ACC112 (cell line): ENCODE results near the gene KPNA6.
"Not testable (repeated sequence)": the region's sequence is repeated elsewhere in the genome, so short reads cannot be mapped to it uniquely, and the experiment has no call there.

Source experiments
- H2AFZ ChIP-seq: fragments of 200-600 bp; sonication (generic); one replicate; pipeline ENCODE4 v1.6.0; 2017; ENCODE audit warnings: antibody characterized with exemption, low read length; ENCODE audit not compliant: unreplicated experiment
- H3K27ac ChIP-seq: fragments of 200-600 bp; sonication (generic); 2 replicates; pipeline ENCODE4 v1.5.1; 2014; ENCODE audit warnings: low read depth, mild to moderate bottlenecking, antibody characterized with exemption, low read length, moderate library complexity
- H3K27me3 ChIP-seq: fragments of 200-600 bp; sonication (generic); 2 replicates; pipeline ENCODE4 v1.6.1; 2014; ENCODE audit warnings: mild to moderate bottlenecking, antibody characterized with exemption, low read length, moderate library complexity, mixed read lengths; ENCODE audit not compliant: insufficient read depth
- H3K36me3 ChIP-seq: fragments of 200-600 bp; sonication (generic); 2 replicates; pipeline ENCODE4 v1.6.1; 2016; ENCODE audit warnings: mild to moderate bottlenecking, antibody characterized with exemption, low read length, moderate library complexity, mixed read lengths; ENCODE audit not compliant: insufficient read depth
- H3K4me1 ChIP-seq: fragments of 200-600 bp; sonication (generic); one replicate; pipeline ENCODE4 v1.6.1; 2016; ENCODE audit warnings: low read length, mixed read lengths; ENCODE audit not compliant: insufficient read depth, unreplicated experiment, control insufficient read depth
- H3K4me3 ChIP-seq: fragments of 200-600 bp; sonication (generic); 2 replicates; pipeline ENCODE4 v1.5.1; 2014; ENCODE audit warnings: mild to moderate bottlenecking, low read depth, low read length
- H3K79me2 ChIP-seq: fragments of 200-600 bp; sonication (generic); one replicate; pipeline ENCODE4 v1.6.0; 2016; ENCODE audit warnings: low read length; ENCODE audit not compliant: control insufficient read depth, unreplicated experiment, insufficient read depth

Gene KPNA6

DNA sequence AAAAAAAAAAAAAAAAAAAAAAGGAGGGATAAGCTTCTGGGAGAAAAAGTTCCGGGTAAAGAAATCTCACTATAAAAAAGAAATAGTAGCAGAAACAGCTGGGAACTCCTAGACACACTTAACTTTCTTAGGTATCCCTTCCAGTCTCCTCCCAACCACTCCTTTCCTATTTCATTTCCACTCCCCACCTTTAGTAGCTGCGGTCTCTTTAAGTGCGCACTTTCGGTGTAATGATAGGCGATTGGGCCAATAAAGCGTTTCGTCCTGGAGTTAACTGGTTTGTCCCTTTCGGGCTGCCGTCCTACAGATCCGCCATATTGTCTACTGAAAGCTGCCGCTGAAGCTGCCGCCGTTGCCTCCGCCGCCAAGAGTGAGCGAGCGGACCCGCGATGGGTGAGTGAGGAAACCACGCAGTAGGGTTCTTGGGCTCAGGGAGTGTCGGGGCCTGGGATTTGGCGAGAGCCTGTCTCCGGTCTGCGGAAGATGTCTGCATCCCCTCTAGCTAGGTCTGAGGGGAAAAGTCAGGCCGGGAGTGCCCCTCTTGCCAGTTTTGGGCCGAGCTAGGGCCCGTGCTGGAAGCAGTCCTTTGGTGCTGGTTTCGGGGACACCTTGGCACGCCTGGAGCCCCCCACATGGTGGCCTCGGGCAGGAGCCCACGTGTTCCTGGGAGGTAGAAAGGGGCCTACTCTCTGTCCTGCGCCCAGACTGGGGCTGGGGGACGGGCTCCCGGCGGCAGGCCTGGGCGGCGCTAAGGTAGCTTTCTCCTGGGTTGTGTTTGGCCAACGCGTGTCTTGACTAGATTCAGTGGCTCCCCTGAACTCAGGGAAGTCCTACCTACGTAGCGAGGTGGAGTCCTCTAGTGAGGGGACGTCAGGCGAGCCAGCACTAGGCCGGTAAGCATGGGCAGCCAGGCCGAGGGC, at the start of gene KPNA6:
Gene KPNA6, plus strand, starts transcription at position 315 of the 920 bp plus-strand sequence. Its CDS starts 75 bp downstream, at position 390.
- Histone ChIP-seq H2AFZ (peak within 1 kb of the TSS; percentile 89), H3K4me1 (no peaks in the 10 kb centered on the region), H3K27ac (peak within 1 kb of the TSS; percentile 84), H3K79me2 (peaks cover 52% of the 10 kb centered on the region), H3K27me3 (no peaks in the 10 kb centered on the region), H3K36me3 (no peaks in the 10 kb centered on the region), H3K4me3 (peak within 1 kb of the TSS; percentile 100)

DNA sequence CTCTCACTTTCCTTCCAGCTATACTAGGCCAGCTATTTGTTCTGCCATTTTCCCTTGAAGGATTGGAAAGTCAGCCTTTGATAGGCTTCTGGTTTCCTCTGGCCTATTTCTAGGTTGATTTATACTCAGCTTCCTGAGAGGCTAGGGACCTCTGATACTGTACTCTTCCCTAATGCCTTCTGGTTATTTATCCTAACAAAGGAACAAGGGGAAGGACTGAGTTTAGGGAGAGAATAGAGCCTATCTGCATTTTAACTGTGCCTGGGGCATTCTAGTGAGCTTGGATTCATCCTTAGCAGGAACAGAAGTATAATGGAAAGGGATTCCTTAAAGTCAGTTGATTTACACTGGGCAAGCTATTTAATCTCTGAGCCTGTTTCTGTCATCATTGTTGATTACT, 46.9 kb upstream of the KPNA6 start:
- peaks cover 32% of the 10 kb centered on the region for H3K36me3 ChIP-seq
- peaks cover 3% of the 10 kb centered on the region for H3K79me2 ChIP-seq
- H2AFZ ChIP-seq, result no peak overlapping the region
- H3K27me3 ChIP-seq, result no peaks in the 10 kb centered on the region
- H3K4me3 ChIP-seq, result no peak overlapping the region
- H3K4me1 ChIP-seq, result peaks cover 26% of the 10 kb centered on the region
- peak overlapping the region; percentile 24 for H3K27ac ChIP-seq

DNA sequence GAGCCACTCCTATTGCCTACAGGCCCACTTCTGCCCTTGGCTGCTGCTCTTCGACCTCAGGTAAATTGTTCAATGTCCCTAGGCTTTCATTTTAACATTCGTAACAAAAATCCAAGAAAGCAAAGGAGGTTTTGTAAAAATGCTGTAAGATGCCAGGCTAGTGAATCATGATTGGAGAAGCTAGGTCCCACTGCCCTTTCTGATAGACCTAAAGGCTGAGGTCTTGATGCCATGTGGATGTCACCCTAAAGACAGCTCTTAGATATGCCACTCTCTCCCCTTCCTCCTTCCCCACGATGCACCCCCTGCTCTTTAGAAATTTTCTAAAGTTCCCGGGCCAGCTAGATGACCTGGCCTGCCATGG, 45.0 kb upstream of the KPNA6 start:
- Histone ChIP-seq H3K4me3 (no peak overlapping the region), H3K4me1 (peaks cover 32% of the 10 kb centered on the region), H2AFZ (no peak overlapping the region), H3K36me3 (peaks cover 23% of the 10 kb centered on the region; the same call in 1 of the 2 replicates), H3K27ac (peak overlapping the region; percentile 64), H3K27me3 (no peaks in the 10 kb centered on the region), H3K79me2 (no peaks in the 10 kb centered on the region)

DNA sequence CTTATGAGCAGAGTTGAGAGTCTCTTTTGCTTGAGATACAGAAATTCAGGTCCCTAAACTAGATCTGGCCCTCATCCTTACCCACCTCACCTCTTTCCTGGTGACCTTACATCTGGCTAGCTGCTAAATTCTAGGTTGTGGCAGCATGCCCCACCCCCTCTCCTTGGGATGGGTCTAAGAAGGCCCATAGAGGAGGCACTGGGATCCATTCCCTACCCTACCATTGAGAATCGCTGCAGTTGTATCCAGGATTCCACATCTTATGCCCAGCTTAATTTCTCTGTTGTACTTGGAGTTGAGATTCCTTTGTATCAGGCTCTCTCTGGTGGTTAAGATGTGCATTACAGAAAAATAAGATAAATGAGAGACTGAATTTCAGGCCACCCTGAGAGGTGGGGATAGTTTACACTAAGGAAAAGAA, 44.6 kb upstream of the KPNA6 start:
- H3K27ac ChIP-seq, result peak overlapping the region; percentile 64
- no peaks in the 10 kb centered on the region for H3K79me2 ChIP-seq
- H2AFZ ChIP-seq, result no peak overlapping the region
- no peaks in the 10 kb centered on the region for H3K27me3 ChIP-seq
- no peak overlapping the region for H3K4me3 ChIP-seq
- peaks cover 21% of the 10 kb centered on the region; the same call in 1 of the 2 replicates for H3K36me3 ChIP-seq
- H3K4me1 ChIP-seq, result peaks cover 36% of the 10 kb centered on the region

DNA sequence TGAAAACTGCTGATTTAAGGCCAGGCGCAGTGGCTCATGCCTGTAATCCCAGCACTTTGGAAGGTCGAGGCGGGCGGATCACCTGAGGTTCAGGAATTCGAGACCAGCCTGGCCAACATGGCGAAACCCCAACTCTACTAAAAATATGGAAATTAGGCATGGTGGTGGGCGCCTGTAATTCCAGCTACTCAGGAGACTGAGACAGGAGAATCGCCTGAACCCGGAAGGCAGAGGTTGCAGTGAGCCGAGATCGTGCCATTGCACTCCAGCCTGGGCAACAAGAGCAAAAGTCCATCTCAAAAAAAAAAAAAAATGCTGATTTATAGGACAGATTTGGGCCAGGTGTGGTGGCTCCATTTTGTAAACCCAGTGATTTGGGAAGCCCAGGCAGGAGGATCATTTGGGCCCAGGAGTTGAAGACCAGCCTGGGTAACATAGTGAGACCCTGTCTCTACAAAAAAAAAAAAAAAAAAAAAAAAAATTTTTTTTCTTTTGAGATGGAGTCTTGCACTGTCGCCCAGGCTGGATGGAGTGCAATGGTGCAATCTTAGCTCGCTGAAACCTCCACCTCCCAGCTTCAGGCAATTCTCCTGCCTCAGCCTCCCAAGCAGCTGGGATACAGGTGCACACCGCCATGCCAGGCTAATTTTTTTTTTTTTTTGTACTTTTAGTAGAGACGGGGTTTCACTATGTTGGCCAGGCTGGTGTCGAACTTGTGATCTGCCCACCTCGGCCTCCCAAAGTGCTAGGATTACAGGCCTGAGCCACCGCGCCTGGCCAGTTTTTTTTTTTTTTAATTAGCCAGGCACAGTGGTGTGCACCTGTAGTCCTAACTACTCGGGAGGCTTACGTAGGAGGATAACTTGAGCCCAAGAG, 42.0 kb upstream of the KPNA6 start:
- H3K4me3 ChIP-seq, H2AFZ ChIP-seq, H3K79me2 ChIP-seq, H3K27ac ChIP-seq, H3K27me3 ChIP-seq, H3K36me3 ChIP-seq: not testable (repeated sequence)
- peaks cover 44% of the 10 kb centered on the region for H3K4me1 ChIP-seq

DNA sequence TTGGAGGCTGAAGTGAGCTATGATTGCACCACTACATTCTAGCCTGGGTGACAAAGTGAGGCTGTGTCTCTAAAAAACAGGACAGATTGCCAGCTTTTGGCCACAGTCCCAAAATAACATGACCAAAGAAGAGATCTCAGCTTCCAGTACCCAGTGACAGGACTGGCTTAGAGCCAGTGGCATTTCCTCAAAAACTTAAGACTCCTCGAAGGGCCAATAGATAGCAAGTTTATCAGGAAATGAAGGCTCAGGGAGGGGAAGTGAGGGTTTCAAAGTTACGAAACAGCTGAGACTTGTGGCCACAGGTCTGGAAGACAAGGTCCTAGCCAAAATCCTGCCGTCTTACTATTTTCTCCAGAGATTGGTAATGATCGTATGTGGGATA, 41.4 kb upstream of the KPNA6 start:
- Histone ChIP-seq H3K4me3 (no peak overlapping the region), H3K27ac (peak overlapping the region; percentile 5; the same call in 1 of the 2 replicates), H3K79me2 (no peaks in the 10 kb centered on the region), H3K4me1 (peaks cover 38% of the 10 kb centered on the region), H2AFZ (no peak overlapping the region), H3K27me3 (no peaks in the 10 kb centered on the region), H3K36me3 (no peaks in the 10 kb centered on the region)

DNA sequence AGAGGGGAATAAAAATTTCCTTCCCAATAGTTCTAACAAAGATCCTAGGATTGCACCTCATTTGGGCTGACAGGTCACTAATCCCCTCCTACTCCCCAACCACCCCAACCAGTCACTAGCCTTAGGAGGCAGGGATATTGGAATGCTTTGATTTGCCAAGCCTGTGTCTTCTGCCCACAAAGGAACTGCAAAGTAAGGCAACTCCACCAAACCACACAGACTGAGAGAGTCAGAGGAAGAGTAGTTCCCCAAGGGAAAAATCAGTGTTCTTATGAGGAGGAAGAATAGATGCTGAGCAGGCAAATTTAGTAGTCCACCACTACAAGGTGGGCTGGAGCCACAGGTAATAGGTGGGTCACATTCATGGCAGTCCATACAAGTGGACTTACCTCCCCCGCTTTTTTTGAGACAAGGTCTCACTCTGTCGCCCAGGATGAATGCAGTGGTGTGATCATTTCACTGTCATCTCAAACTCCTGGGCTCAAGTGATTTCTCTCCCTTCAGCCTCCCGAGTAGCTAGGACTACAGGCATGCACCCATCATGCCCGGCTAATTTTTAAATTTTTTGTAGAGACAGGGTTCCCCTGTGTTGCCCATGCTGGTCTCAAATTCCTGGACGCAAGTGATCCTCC, 38.8 kb upstream of the KPNA6 start:
- Histone ChIP-seq H3K4me1 (peaks cover 29% of the 10 kb centered on the region), H3K27me3 (no peaks in the 10 kb centered on the region), H2AFZ (no peak overlapping the region), H3K4me3 (no peak overlapping the region), H3K36me3 (no peaks in the 10 kb centered on the region), H3K79me2 (peaks cover 8% of the 10 kb centered on the region), H3K27ac (peak overlapping the region; percentile 3; the same call in 1 of the 2 replicates)

DNA sequence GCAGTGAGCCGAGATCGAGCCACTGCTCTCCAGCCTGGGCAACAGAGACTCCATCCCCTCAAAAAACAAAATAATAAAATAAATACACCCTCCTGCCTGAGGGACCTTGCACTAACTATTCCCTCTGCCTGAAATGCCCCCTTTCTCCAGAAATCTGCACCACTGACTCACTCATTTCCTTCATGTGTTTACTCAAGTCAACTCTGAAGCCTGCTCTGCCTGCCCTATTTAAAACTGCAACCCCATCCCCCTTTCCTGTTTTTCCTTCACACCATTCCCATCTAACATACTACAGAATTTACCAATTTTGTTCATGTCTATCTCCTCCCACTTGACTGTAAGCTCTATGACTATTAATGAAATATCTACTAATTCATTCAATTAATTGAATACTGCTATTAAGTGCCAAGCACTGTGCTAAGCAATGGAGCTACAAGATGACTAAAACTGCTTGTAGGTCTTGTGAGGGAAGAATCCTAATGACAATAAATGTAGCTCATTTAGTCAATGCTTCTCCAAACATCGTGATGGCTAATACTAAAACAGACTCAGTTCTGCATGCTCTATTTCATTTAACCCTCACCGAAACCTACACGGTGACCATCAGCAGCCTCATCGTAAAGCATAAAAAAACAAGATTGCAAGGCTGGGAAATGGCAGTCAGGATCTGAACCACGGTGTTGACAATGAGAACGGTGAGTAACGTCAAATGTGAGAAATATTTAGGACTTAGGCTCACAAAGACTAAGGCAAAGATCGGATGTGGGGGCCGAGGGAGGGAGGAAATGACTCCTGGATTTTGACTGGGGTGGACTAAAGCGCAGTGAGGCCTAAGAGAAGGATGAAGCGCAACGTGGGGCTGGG, 35.9 kb upstream of the KPNA6 start:
- Histone ChIP-seq H2AFZ (peak overlapping the region; percentile 39), H3K79me2 (peaks cover 23% of the 10 kb centered on the region), H3K4me1 (peaks cover 48% of the 10 kb centered on the region), H3K27me3 (no peaks in the 10 kb centered on the region), H3K4me3 (peak overlapping the region; percentile 77), H3K27ac (peak overlapping the region; percentile 74), H3K36me3 (peaks cover 4% of the 10 kb centered on the region; the same call in 1 of the 2 replicates)

DNA sequence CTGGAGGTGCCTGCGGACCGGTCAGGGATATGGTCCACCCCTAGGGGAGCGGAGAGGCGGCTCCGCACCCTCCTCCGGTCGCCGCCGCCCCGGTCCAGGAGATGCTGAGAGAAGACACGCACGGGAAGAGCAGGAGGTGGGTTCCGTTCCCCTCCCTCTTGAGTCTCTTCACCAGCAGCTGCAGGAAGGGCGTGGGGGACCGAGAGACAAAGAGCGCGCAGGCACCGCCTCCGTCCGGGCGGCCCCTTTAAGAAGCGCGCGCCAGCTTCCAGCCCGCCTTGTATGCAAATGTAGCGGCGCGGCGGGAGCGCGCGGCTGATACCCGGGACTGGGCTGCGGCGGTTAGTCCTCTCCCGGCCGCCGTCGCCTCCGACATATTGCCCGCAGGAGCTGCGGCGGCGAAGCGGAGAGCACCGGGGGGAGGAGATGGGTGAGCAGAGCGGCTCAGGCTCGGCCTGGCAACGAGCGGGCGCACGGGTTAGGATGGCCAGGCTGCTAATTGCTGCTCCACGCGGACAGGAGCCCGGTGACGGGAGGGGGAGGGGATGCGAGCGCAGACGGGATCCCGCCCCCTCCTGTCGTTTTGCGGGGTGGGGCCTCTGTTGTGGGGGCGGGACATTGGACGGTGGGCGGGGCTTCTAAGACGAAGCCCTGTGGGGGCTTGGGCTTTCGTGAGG, 35.1 kb upstream of the KPNA6 start, which contains the start of gene TMEM39B:
Gene TMEM39B, plus strand, starts transcription at position 318 of the 677 bp plus-strand sequence. Its CDS starts 109 bp downstream, at position 427.
- peaks cover 48% of the 10 kb centered on the region for H3K4me1 ChIP-seq
- peaks cover 30% of the 10 kb centered on the region for H3K79me2 ChIP-seq
- H2AFZ ChIP-seq, result peak within 1 kb of the TSS; percentile 39
- peak within 1 kb of the TSS; percentile 74 for H3K27ac ChIP-seq
- no peaks in the 10 kb centered on the region for H3K27me3 ChIP-seq
- H3K36me3 ChIP-seq, result peaks cover 9% of the 10 kb centered on the region
- H3K4me3 ChIP-seq, result peak within 1 kb of the TSS; percentile 77
